Measurements from ENCODE around the gene KCNAB1.

The KCNAB1 gene

DNA sequence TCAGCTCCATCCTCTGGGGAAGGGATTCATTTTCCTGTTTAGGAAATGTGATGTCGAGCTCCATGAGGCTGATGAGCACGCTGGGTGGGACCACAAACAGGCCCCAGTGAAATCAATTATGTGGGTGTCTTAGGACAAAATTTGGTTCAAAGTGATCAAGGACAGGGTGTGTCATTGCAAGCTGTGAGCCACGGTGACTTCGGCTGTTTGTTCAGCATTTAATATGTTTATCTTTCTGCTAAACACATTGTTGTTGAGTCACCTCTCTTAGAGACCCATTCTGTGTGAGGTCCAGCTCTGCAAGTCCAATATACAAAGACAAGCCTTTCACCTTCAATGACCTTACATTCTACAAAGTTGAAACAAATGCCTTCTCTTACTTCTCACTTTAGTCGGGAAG, 393.2 kb downstream of the KCNAB1 start:
- DNase-seq, result no peak

DNA sequence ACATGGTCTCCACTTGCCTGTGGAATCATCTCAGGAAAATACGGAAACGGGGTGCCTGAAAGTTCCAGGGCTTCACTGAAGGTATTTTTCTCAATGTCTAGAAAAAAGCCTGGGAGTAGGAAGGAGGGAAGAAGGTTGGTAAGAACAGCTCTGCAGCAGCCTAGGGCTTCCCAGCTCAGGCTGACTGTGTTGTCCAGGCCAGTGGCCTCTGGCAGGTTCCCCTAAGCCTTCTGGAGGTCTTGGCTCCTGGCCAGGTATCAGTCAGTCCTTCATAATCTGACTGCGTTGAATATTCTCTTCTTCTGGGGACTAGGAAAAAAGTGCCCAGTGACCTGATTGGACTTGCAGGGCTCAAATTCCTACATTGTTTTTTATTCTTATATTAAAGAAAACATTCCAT, 395.9 kb downstream of the KCNAB1 start:
- no peak for DNase-seq

DNA sequence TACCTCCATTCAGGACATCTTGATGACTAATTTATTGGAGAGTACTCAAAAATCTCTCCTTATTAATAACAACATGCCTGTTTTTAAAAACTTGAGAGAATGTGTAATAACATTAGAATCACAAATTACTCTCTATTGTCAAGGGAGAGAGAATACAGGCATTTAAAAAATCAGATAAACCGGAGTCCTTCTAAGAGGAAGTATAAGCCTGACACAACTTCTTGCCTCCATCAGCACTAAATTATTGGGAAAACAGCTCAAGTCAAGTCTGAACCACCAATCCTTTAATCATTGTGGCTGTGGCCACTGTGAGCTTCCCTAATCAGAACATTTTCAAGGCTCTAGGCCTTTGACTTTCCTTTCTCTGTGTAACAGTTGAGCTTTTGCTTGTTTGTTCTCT, 396.6 kb downstream of the KCNAB1 start:
- DNase-seq, result no peak

DNA sequence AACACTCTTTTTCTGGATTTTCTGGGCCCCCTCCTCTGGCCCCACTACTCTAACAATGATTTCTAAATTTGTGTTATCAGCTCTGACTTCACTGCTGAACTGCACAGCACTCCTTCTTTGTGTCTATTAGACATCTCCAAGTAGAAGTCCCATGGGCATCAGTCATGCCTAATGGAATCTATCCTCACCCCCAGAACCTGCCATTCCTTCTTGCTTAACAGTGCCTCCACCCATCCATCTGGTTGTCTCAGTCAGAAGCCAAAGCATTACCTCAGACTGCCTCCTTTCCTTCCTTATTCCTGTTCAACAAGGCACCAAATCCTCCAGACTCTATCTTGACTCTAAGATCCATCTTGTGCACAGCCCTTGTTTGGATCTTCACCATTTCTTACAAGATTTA, 398.3 kb downstream of the KCNAB1 start:
- DNase-seq, result no peak

DNA sequence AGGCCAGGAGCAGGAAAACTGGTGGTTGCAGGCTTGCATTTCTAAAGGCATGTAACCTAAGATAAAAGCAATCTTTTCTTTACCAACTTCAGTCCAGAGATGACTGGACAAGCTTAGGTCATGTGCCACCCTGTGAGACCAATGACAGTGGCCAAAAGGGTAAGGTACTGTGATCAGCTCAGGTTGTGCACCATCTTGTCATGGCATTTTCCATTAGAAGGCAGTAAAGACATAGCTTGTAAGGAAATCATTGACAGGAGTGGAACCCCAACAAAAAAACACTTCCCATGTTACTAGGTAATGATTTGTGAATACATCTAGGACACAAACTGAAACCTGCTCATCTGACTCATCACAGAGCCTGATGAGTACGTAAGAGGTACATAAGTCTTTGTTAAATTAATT, 399.4 kb downstream of the KCNAB1 start:
- DNase-seq, result no peak

DNA sequence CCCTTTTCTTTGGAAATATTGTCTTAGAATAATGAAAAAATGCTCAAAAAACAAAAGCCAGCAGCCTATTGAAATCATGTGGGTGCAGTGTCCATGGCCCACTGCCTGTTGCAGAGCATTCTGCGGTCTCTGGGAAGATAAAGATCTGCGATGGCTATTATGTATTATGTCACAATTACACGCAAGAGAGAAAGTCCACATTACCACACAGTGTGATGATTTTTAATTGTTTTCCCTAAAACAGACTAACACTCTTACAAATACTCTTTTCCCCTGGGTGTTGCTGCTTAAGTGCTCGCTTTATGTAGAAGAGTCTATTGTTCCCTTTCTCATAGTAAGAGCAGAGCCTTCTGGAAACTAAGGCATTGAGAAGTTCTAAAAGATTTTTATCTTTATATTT, 402.3 kb downstream of the KCNAB1 start:
- no peak for DNase-seq

DNA sequence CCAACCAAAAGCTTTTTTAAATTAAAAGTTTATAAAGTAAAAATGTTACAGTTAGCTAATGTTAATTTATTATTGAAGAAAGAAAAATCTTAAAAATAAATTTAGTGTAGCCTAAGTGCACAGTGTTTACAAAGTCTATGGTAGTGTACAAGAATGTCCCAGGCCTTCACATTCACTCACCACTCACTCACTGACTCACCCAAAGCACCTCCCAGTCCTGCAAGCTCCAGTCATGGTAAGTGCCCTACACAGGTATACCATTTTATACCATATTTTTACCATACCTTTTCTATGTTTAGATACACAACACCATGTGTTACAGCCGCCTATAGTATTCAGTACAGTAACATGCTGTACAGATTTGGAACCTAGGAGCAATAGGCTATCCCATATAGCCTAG, 405.4 kb downstream of the KCNAB1 start:
- no peak for DNase-seq

DNA sequence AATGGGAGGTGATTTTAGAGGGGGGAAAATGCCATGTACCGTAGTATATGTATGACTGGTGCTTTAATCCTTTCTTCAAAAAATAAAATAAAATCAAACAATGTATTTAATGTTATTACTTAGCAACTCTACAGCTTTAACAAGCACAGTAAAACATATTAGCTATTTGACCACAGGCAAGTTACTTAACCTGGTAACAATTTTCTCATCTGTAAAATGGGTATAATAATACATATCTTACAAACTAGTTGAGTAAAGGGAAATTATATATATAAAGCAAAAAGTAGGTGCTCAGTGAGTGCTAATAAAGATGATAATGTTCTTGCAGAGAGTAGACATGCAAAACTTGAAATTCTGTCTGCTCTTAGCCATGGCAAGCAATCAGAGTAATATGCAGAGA, 406.7 kb downstream of the KCNAB1 start:
- no peak for DNase-seq

DNA sequence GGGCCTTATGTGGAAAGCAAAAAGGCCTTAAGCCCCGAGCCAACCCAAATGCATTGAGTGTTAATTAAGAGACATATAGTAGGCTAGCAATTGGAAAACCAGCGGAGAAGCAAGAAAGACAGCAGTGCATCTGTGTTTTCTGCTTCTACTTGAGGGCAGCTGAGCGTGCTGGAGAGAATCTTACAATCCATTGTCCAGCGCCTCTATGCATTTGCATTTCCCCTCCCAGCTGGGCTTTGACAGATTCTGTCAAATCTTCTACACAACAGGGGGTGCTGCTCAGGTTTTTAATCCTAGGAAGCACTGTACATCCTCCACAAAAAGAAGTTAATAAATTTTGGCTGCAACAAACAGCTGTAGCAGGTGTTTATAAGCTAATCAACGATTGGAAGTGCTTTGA, 410.6 kb downstream of the KCNAB1 start:
- DNase-seq, result no peak

DNA sequence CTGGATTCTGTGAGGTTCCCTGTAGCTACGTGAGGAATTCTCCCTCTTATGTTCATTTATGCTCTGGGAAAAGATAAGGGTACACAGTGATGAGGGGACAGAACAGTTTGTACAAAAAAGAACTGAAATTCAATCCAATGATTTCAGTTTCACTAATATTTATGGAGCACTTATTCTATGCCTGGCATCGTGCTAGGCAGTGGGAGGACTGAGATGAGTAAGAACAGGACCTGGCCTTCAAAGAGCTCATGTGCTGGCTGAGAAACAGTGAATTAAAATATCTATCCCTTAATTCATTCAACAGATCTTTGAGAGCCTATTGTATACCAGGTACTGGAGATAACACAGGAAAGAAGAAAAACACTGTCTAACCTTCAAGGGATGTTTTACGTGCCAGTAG, 412.4 kb downstream of the KCNAB1 start:
- no peak for DNase-seq

DNA sequence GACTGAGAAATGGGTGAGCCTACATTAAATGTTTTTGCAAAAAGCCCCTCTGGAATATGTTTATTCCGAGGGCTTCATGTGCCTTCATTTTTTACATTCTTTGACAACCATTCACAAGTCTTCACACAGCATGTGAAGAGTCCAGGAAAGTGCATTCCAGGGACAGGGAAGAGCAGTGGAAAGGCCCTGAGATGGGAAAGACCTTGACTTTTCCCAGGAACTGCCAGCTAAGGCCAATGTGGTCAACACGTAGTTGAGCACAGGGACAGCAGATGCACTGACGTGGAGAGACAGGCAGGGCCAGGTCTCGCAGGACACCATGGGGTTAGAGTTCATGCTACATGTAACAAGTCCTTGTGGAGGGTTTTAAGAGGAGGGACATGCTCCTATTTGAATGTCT, 412.8 kb downstream of the KCNAB1 start:
- no peak for DNase-seq

DNA sequence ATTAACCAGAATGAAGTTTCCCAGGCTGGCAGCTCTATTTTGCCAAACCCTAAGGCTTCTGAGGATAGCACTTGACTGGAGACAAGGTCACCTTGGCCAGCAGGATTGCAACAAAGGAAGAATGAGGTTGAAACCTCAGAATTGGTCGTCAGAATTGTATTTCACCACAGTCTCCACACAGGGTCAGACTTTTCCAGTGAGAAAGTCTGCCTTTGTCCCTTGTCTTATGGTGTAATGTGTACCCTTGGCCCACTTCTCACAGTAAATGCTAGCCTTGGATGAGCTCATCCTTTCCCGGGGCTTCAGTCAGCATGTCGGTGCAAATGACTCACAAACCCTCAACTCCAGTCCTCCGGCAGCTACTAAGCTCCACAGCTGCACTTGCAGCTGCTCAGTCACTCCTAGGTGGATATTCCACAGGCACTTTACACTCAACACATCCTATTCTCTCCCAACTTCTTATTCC, 414.8 kb downstream of the KCNAB1 start:
- DNase-seq, result no peak

DNA sequence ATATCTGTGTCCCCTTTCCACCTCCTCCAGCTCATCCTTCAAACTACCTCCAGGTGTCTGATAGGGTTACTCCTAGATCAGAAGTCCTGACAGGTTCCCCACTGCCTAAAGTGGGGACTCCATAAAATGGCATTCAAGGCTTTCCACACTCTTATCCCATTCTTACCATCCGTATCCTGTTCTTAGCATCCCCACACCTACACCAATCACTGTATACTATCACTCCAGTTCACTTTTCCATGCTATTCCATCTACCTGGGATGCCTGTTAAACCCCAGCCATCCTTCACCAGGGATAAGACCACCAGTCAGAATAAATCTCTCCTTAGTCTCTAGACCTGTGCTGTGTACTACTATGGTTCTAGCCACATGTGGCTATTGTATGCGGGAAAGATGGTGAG, 415.4 kb downstream of the KCNAB1 start:
- no peak for DNase-seq

DNA sequence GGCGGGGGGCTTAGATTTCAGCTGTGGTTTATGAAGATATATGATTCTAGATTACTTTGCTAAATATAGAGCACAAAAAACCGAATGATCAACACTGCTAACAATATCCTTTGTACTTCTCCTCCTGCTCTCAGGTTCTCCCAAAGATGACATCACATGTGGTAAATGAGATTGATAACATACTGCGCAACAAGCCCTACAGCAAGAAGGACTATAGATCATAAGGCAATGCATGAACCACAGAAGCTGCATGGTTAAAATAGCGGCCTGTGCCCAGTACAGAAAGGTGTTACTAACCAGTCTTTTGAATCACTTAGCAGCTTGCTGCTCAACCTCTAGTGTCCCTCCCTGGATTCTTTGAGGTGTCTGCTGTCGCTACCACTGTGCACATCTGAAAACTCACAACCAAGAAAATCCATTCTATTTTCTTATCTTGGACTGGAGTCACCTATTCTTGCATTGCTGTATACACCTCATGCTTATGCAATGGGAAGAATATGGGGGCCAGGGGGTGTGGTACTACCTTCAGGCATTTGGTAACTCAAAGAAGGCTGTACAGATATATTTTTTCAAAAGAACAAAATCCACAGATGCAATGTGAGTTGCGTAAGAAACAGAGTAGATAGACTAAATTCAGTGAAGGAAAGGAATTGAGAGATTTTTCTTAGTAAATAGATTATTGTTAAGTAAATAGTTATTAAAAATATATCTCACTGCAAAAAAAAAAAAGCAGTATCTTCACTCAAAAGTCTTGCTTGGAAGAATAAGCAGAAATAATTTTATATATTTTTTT, 416.3 kb downstream of the KCNAB1 start:
- no peak for DNase-seq

DNA sequence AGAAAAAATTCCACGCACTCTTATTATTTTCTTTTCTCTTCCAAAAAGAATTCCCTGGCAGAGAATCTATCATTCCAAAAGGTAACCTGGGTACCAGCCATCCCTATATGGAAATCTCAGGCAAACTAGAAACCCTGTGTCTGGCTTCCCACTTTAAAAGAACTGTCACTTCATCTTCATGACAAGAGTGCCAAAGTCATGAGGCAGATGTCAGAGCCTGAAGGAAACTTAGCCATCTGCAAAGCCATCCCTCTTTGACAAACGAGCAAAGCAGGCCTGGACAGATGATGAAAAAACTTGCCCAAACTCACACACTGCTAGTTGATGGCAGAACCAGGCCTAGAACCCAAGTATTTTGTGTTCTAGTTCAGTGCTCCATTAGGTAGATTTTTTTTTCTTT, 418.7 kb downstream of the KCNAB1 start:
- DNase-seq, result no peak

DNA sequence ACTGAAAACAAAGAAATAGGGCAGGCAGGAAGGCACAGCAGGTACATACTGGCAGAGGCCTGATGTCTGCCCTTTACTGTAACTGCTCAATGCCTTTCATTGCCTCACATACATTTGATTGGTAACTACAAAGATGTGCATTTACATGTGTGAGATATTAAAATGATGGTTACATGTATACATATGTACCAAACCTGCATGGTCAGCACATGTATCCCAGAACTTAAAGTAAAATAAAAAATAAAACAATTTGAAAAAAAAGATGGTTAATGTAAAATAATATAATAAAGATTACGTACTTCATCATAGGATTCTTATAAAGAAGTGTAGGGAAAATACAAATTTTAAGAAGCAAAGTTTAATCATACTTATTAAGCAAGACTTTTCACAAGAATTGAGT, 419.4 kb downstream of the KCNAB1 start:
- no peak for DNase-seq

DNA sequence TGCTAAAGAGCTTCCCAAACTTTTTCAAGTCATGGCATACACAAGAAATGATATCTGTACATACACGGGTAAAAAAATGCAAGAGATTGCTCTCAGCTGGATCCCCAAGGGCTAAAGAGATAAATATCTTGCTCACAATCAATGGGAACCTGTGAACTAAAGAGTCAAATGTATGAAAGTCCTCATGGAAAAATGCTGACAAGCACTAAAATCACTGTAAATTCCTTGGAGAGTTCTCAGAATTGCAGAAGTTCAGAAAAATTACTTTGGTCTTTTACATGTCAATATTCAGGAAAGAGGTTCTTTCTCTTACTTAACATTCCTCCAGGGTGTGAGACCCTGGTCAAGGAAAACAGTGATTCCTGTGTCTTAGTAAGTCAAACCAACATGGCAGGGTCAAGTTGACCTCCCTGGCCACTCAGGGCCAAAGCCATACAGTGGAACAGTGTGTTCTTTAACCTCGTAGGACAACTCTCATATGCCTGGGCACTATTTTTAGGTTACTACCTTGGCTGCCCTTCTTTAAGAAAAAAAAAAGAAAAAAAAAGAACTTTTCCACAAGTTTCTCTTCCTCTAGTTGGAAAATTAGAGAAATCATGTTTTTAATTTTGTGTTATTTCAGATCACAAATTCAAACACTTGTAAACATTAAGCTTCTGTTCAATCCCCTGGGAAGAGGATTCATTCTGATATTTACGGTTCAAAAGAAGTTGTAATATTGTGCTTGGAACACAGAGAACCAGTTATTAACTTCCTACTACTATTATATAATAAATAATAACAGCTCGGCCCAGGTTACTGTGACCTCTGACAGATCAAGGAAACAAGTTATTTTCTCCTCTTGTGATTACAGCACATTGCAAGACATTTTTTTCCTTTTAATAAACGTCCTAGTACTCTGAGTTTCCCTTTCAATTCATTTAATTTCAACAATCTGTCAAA, 422.0 kb downstream of the KCNAB1 start:
- DNase-seq, result no peak

DNA sequence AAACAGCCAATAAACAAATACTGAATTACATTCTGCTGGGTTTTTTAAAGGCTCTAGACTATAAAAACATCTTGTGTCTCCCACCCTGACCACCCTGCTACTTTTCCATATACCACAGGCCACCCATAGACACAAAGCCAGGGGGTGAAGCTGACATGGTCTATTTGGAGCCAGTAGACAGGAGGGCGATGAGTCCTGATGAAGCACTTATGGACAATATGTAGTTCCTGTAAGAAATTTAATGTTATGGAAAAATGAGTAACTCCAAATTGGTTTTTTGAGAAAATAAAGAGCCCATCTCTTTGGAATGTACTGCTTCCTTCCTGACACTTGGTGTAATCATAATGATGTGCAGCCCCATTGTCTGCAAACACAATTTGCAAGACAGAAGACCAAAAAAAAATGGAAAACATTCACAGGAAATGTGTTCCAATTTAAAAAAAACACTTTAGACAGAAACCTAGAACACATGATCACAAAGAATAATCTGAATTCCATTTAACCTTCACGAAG, 422.7 kb downstream of the KCNAB1 start:
- no peak for DNase-seq

DNA sequence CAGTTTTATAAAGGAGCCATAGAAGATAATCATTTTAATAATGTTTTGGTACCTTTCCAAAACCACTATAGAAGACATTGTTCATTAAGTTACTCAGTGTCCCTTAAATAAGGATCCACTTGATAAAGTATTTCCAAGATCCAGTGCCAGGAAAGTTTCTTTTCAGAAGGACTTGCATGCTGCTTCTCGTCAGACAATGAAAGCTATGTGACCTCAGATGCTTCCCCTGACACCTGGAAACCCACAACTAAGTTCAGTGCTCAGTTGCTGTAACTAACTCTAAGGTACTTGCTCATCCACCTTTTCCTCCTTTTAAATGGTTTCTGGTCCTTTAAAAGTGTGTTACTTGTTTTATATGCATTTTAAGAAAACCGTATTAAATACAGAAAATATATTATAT, 427.3 kb downstream of the KCNAB1 start:
- no peak for DNase-seq

DNA sequence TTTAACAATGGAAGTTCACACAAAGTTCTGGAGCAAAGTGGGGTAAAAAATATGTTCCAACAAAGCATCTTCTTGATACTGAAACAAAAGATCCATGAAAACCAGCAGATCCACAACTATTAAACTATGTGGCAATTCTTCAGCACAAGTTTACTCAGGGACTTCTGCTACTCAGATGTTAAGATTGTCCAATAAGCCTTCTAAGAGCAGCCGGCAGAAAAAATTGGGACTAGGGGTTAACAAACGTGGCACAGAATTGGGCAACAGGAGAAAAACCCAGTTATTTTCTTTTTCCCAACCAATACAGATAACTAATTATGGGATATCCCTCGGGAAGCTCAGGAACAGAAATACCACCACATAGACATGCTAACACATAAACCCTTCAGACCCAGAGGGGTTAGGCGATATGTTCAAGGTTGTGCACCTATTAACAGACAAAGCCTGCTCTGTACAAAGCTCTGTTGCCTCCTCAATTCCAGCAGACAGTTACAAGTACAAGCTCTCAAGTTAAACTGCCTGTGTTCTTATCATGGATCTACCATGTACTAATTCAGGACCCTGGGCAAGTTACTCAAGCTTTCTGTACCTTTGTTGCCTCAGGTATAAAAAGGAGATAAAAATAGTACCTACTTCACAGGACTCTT, 427.8 kb downstream of the KCNAB1 start:
- no peak for DNase-seq

DNA sequence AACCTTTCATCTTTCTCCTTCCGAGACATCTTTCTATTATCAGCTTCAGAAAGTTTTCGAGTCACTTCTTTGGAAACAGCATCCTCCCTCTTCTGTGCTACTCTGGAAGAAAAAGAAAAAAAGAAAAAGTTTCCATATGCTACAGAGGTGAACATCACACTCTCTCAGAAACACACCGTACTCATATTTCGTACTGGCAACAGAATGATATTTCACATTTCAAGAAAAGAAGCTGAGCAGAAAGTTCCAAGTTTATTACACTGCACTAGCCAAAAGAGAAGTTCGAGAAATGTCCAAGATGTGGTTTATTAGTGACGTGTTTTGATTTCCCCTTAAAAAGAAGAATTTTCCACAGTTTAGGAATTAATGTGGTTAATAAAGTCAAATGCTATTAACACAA, 428.5 kb downstream of the KCNAB1 start:
- no peak for DNase-seq

DNA sequence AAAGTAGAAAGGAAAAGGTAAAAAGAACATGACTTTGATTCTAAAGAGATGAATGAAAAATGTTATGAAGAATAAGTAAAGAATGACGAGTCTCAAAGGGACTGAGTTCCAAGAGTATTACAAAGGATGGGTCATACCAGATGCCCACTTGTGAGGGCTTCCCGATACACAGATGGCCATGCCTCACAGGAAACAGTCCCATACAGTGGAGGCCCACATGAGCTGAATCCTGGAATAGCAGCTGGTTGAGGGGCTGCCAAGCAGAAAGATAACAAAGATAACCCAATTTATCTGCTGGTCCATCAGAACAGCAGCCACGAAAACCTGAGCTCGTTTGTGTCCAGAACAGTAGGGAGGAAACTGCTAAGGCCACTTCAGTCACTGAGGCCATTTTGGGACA, 430.9 kb downstream of the KCNAB1 start:
- no peak for DNase-seq

DNA sequence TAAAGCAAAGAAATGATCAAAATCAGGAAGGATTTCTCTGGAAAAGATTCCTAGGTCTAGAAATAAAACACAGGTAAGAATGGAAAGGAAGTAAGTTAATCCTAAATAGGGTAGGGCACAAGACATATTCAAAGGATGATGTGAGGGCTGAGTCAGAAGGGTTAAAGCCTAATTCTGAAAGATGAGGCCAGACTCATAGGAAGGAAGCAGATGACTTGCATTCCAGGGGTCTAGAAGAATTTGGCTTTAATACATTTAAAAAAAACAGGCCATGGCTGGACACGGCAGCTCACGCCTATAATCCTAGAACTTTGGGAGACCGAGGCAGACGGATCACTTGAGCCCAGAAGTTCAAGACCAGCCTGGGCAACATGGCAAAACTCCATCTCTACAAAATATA, 431.4 kb downstream of the KCNAB1 start:
- DNase-seq, result no peak
